Medulla oblongata (tissue), 1 donor: Measurements from ENCODE around the gene ACSS1.

Source experiments
- DNase-seq: peaks from one replicate; pipeline ENCODE4 v3.0.0-alpha.2; 2015; ENCODE audit errors: extremely low spot score

ACSS1 gene

GRCh38 chr20:25078662-25079061 lies 20.7 kb upstream of the ACSS1 start:
- DNase-seq, result no peak

DNA sequence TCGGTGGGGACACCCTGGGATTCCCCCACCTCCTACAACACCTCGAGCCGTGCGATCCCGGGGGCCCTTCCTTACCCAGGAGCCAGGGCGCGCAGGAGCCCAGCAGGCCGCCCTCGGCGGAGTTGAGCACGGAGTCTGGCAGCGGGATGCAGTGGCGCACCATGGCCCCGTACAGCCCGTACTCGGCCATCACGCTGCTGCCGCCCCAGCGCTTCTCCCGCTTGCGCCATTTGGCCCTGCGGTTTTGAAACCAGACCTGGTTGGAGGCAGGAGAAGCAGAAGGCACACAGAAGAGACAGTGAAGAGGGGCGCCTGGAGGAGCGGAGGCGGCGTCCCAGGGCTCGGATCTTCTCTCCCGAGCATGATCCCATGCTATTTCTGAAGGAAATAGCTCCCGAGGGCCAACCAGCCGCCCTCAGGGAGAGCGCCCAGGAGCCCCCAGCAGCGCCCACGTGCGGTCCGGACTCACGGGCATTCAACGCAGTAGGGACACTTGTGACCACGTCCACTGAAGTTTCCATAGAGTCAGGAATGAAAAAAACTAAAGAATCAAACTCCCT lies 19.8 kb upstream of the ACSS1 start:
- DNase-seq, result peak; percentile 30

GRCh38 chr20:25076731-25077609 lies 19.0 kb upstream of the ACSS1 start:
- DNase-seq, result peak; percentile 57

GRCh38 chr20:25076201-25076600 lies 18.3 kb upstream of the ACSS1 start:
- DNase-seq, result no peak

DNA sequence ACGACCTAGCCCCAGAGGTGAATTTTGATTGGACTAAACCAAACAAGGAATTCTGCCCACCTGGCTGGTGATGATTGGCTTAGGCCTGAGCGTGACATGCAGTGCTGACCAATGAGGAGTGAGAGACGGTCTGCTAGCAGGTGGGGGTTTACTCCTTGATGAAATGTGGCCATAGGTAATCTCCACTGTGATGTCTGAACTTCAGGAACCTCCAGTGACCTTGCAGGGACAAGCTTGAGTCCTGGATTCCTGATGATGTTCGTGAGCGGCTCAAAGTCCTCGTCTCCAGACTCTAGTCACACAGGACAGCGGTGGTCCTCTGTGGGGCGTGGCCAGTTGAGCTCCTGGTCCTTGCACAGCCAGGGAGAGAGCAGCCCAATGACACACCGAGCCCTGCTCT lies 15.6 kb upstream of the ACSS1 start:
- DNase-seq, result no peak

DNA sequence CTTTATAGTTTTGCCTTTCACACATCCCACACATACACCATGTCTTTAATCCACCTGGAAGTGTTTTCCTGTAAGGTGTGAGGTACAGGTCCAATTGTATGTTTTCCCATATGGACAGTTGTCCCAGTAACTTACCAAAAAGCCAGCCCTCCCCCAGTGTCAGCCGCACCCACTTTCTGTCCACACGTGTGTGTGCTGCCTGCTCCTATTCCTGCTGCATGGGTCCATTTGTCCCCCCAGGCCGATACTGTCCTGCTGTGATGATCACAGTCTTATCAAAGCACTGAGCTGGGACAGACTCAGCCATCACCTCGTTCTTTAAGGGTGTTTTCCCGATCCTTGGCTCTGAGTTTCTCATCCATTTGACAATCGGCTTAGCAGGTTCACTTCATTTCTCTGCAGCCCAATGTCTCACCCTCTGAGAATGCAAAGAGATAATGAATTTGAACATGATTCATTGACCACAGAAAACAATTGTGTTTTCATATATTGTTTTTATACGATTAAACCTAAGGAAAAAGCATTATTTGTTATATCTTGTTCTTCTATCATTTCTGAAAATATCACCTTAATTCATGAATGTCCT lies 14.4 kb upstream of the ACSS1 start:
- no peak for DNase-seq

DNA sequence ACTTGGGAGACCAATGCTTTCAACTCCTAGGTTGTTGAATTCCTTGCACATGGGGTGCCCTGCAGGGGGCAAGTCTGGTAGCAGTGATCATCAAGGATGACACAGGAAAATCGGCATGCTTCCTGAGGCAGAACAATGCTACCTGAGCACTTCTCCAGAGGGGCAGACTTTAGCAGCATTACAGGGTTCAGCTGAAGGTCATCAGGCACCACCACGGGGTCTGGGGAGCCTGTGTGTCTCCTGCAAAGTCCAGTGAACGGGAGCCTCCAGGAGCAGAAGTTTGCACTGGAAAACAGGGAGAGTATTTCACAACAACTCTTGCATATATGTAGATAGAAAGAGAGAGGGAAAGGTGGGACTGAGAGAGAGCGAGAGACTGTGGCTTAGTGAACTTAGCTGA lies 13.8 kb upstream of the ACSS1 start:
- no peak for DNase-seq

DNA sequence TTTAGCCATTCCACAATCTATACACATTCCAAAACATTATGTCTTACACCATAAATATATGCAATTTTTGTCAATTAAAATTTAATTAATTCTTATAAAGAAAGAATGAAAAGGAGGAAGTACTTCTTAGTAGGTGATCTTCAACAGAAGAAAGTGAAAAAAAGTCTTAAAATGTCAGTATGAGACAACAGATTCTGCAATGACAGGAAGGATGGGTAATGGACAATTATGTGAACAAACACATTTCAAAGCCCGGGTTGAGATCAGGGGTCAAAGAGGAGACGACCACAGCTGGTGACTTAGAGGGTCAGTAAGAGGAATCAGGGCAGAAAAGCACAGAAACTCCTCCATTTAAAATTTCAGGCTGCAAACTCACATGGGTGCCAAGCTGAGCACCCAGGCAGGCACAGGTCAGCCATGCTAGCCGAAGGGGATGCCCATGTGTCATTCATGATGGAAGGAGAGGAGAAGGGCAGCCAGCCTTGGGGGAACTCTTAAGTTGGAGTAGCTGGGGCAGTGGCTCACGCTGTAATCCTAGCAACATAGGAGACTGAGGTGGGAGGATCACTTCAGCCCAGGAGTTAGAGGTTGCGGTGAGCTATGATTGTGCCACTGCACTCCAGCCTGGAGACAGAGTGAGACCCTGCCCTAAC lies 13.0 kb upstream of the ACSS1 start:
- DNase-seq, result no peak

DNA sequence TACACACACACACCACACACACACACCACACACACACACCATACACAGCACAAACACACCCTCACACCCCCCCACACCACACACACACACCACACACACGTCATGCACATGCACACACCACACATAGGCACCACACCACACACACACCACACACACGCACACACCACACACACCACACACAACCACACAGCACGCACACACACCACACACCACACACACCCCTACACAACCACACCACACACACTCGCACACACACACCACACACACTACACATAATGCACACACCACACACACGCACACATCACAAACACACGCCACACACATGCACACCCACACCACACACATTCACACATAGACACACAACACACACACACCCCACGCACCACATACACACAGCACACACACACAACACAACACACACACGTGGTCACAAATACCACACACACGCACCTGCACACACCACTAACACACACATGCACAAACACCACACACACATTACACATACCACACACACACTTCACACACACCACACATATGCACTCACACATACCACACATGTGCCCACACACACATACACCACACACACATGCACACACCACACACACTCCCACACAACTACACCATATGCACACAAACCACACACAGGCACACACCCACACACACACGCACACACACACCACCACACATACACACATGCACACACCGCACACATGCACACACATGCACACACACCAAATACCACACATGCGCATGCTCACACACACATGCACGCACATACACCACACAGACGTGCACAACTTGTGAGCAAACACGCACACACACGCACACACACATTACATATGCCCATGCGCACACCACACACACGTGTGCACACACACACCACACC lies 9.4 kb upstream of the ACSS1 start:
- DNase-seq, result no peak

- no peak for DNase-seq
These were observed 8.4 kb upstream of the ACSS1 start for GRCh38 chr20:25066386-25066785.

GRCh38 chr20:25065625-25066338 lies 7.8 kb upstream of the ACSS1 start:
- DNase-seq, result peak; percentile 86

- DNase-seq, result no peak
These were observed 7.2 kb upstream of the ACSS1 start for GRCh38 chr20:25065072-25065624.

- no peak for DNase-seq
These were observed 6.7 kb upstream of the ACSS1 start for GRCh38 chr20:25064561-25065071.

DNA sequence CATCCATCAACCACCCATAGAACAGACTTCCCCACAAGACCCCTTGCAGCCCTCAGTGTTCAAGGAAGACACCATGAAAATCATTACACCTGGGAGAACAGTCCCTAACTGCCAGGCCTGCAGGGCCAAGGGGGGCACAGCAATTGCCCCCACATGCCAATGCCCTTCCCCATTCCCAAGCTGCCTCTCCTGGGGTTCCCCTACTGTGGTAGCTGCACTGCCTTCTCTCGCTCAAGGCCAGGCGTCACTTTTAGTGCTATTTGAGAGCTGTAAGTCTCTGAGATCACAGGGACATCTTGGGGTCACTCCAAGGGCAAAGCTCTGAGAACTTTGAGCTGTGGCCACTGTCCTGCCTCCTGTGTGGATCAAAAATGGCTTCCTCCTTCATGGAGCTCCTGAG lies 6.0 kb upstream of the ACSS1 start:
- DNase-seq, result no peak

DNA sequence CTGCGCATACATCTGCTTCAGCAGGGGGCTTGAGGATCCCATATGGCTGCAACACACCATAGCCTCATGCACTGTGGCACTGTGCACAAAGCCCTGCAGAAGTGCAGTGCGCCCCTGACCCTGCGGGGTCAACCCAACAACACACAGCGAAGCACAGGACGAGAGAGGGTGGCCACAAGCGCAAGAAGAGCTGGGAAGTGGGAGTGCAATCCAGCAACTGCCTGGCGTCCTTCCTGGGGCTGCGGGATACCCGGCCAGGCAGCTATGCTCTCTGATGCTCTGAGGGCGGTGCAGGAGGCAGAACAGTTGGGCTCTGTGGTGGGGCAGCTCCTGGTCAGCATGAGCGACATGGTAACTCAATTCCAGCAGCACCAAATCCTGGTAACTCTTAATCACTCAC lies 5.6 kb upstream of the ACSS1 start:
- DNase-seq, result no peak

GRCh38 chr20:25062841-25063240 lies 4.9 kb upstream of the ACSS1 start:
- DNase-seq, result no peak

DNA sequence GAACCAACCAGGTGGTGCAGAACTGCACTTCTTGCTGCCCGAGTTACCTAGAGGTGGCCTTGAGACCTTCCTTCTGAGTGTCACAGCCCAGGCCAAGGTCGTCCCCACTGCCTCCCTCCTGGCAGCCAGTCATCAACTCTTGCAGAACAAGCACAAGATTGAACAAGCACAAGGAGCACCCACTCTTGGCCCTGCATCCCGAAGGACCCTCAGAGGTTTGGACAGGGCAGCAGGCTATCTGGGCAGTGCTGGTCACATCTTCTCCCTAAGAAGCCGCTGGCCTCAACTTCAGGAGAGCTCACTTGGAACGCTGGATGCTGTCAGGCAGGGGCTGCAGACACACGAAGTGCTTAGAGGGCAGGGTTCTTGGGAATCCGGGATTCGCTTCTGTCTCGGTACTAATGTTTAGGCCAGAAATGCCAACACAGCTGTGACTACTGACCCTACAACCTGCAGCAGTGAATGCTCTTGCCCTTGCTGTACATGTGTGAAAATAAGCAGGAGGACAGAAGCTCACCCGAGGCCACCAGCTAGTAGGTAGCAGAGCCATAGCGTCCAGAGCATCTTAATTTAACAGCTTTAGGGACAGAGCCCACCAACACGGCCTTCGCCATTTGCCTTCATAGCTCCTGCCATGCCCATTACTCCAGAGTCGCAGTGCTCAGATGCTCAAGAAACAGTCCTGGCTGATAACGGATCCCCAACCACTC lies 4.0 kb upstream of the ACSS1 start:
- no peak for DNase-seq

- DNase-seq, result no peak
These were observed 3.3 kb upstream of the ACSS1 start for GRCh38 chr20:25061103-25061799.

- DNase-seq, result no peak
These were observed 2.0 kb upstream of the ACSS1 start for GRCh38 chr20:25059866-25060465.
